GM12878 (cell line): ENCODE data around the gene SYNGR2.

Source experiments
- CHD1 ChIP-seq: IDR thresholded peaks from 2 replicates; pipeline ENCODE4 v1.6.1; 2012; ENCODE audit warnings: low read depth, low read length, improper control_type of control experiment
- CHD2 ChIP-seq: IDR thresholded peaks from 2 replicates; pipeline ENCODE4 v1.6.1; 2011; ENCODE audit warnings: low read depth, low read length, improper control_type of control experiment, borderline replicate concordance
- CHD4 ChIP-seq: fragments of 200-600 bp; sonication (generic); IDR thresholded peaks from 2 replicates; pipeline ENCODE4 v1.6.1; 2016; ENCODE audit warnings: mild to moderate bottlenecking
- CTCF ChIP-seq, 3 experiments: IDR thresholded peaks in 2 of 3; conservative IDR thresholded peaks in 1 of 3; 2 replicates each; pipeline ENCODE4 v1.5.1; 2011; ENCODE audit warnings: low read depth in 3 of 3, low read length in 3 of 3, mild to moderate bottlenecking in 3 of 3, control low read depth in 2 of 3, moderate library complexity in 2 of 3, inconsistent platforms in 1 of 3, mixed read lengths in 1 of 3; ENCODE audit not compliant: control insufficient read depth in 2 of 3, insufficient read depth in 1 of 3; ENCODE audit errors: extremely low read depth in 1 of 3
- ELK1 ChIP-seq: IDR thresholded peaks from 2 replicates; pipeline ENCODE4 v1.6.1; 2012; ENCODE audit warnings: low read depth, low read length, improper control_type of control experiment
- EP300 ChIP-seq, 2 experiments: fragments of 150-350 bp in 1 of 2; IDR thresholded peaks; 2 replicates each; pipeline ENCODE4 v1.6.1; 2011 to 2012; ENCODE audit warnings: low read depth in 2 of 2, low read length in 2 of 2, borderline replicate concordance in 1 of 2, improper control_type of control experiment in 1 of 2, inconsistent platforms in 1 of 2; ENCODE audit not compliant: control insufficient read depth in 1 of 2
- EZH2 ChIP-seq: IDR thresholded peaks from 2 replicates; pipeline ENCODE4 v1.6.1; 2012; ENCODE audit warnings: low read depth, mild to moderate bottlenecking, control low read depth, inconsistent platforms, low read length, borderline replicate concordance; ENCODE audit not compliant: control insufficient read depth
- FOXM1 ChIP-seq: IDR thresholded peaks from 2 replicates; pipeline ENCODE4 v1.6.1; 2012; ENCODE audit warnings: low read depth, mild to moderate bottlenecking, inconsistent platforms, low read length, moderate library complexity
- HCFC1 ChIP-seq: fragments of 150-350 bp; IDR thresholded peaks from 2 replicates; pipeline ENCODE4 v1.6.1; 2014; ENCODE audit warnings: low read length
- POLR2A ChIP-seq: IDR thresholded peaks from 2 replicates; pipeline ENCODE4 v1.6.1; 2011; ENCODE audit warnings: low read depth, mild to moderate bottlenecking, low read length
- POLR2AphosphoS5 ChIP-seq: IDR thresholded peaks from 2 replicates; pipeline ENCODE4 v1.6.1; 2011; ENCODE audit warnings: mild to moderate bottlenecking, low read length, inconsistent platforms
- RAD21 ChIP-seq: IDR thresholded peaks from 2 replicates; pipeline ENCODE4 v1.6.1; 2011; ENCODE audit warnings: mild to moderate bottlenecking, low read depth, low read length, moderate library complexity; ENCODE audit not compliant: insufficient read depth
- REST ChIP-seq: IDR thresholded peaks from 2 replicates; pipeline ENCODE4 v1.6.1; 2012; ENCODE audit warnings: mild to moderate bottlenecking, low read depth, low read length
- SMC3 ChIP-seq: IDR thresholded peaks from 2 replicates; pipeline ENCODE4 v1.6.1; 2011; ENCODE audit warnings: low read length, improper control_type of control experiment, borderline replicate concordance

- peak in 1 of 2 experiments; percentile 9; a peak in 1 of 4 replicates for TF ChIP-seq EP300 (IDR thresholded peaks at IDR 0.05; ENCODE audit: borderline replicate concordance in 1 of 2, control insufficient read depth in 1 of 2, low read depth in 2 of 2, low read length in 2 of 2)
- peak; percentile 89 for TF ChIP-seq POLR2A
- no peak for TF ChIP-seq RAD21
- no peak; the same call in 1 of the 2 replicates for TF ChIP-seq POLR2AphosphoS5
- no peak for TF ChIP-seq CTCF (IDR thresholded peaks at IDR 0.05 in 2 of 3, conservative IDR thresholded peaks at IDR 0.05 in 1 of 3; ENCODE audit: control insufficient read depth in 2 of 3, extremely low read depth in 1 of 3, insufficient read depth in 1 of 3, low read depth in 3 of 3, low read length in 3 of 3)
- TF ChIP-seq HCFC1 = no peak
- no peak for TF ChIP-seq EZH2
- TF ChIP-seq REST = no peak
- TF ChIP-seq CHD4 = no peak
- TF ChIP-seq CHD1 = no peak
- no peak for TF ChIP-seq FOXM1
- 0 out of 2 replicates have a peak, but pooled peaks have one; percentile 10 for TF ChIP-seq CHD2
- TF ChIP-seq ELK1 = no peak
- no peak for TF ChIP-seq SMC3
Measured at GRCh38 chr17:78128551-78129350, 39.6 kb upstream of the SYNGR2 start, which contains the start of gene TMC6.
